HAP-1 (cell line): Measurements from ENCODE around the gene PFAS.

Source experiments
- DNase-seq, 2 experiments: peaks; one replicate each; pipeline ENCODE4 v3.0.0-alpha.2; 2016 to 2020; ENCODE audit warnings: low spot score in 2 of 2
- H3K27me3 ChIP-seq: fragments of 250-450 bp; sonication (Bioruptor Pico); 2 replicates; pipeline ENCODE4 v1.5.1; 2020; ENCODE audit warnings: low read depth, mild to moderate bottlenecking, moderate library complexity
- H3K36me3 ChIP-seq: fragments of 250-450 bp; sonication (Bioruptor Pico); replicated peaks from 2 replicates; pipeline ENCODE4 v1.5.1; 2020; ENCODE audit warnings: mild to moderate bottlenecking
- H3K4me1 ChIP-seq: fragments of 250-450 bp; sonication (Bioruptor Pico); 2 replicates; pipeline ENCODE4 v1.5.1; 2020; ENCODE audit warnings: mild to moderate bottlenecking
- H3K4me3 ChIP-seq: fragments of 250-450 bp; sonication (Bioruptor Pico); 2 replicates; pipeline ENCODE4 v1.5.1; 2020; ENCODE audit warnings: mild to moderate bottlenecking, moderate library complexity
- H3K9me3 ChIP-seq: fragments of 250-450 bp; sonication (Bioruptor Pico); 2 replicates; pipeline ENCODE4 v1.5.1; 2020; ENCODE audit warnings: mild to moderate bottlenecking, moderate library complexity
- in situ Hi-C: fragments of 300-500 bp; cut with MboI; formaldehyde crosslinking; loops from 3 replicates; pipeline ENCODE4 v1.14.3; 2020; ENCODE audit warnings: low sequenced_read_pairs, inconsistent platforms, mixed read lengths

Gene PFAS

GRCh38 chr17:8222630-8223355 is 26.3 kb upstream of the PFAS start:
- in situ Hi-C loops, result loop anchor here (5.0 kb wide), 2 partner anchors 35 to 100 kb away; partner anchors contain the start of gene HES7
- DNase-seq, result peak; percentile 90 to 96
- H3K36me3 ChIP-seq, result peaks cover 9% of the 10 kb centered on the region
- H3K4me3 ChIP-seq, result peak overlapping the region; percentile 63
- no peaks in the 10 kb centered on the region for H3K9me3 ChIP-seq
- H3K27me3 ChIP-seq, result no peaks in the 10 kb centered on the region
- H3K4me1 ChIP-seq, result peaks cover 25% of the 10 kb centered on the region

GRCh38 chr17:8223356-8224126 is 25.5 kb upstream of the PFAS start:
- DNase-seq, result peak; percentile 58 to 81
- peak overlapping the region; percentile 63 for H3K4me3 ChIP-seq
- peaks cover 16% of the 10 kb centered on the region for H3K36me3 ChIP-seq

GRCh38 chr17:8224891-8225812 is 23.9 kb upstream of the PFAS start:
- in situ Hi-C loops, result loop anchor here (5.0 kb wide), 2 partner anchors 38 to 103 kb away; partner anchors contain the start of gene HES7
- Histone ChIP-seq H3K27me3 (no peaks in the 10 kb centered on the region), H3K9me3 (no peaks in the 10 kb centered on the region), H3K4me3 (no peak overlapping the region), H3K36me3 (peaks cover 31% of the 10 kb centered on the region), H3K4me1 (peaks cover 16% of the 10 kb centered on the region)
- DNase-seq, result no peak

More at GRCh38 chr17:8223356-8224126, 25.5 kb upstream of the PFAS start:
- in situ Hi-C loops, result loop anchor here (5.0 kb wide), 2 partner anchors 36 to 101 kb away; partner anchors contain the start of gene HES7
- Histone ChIP-seq H3K9me3 (no peaks in the 10 kb centered on the region), H3K4me1 (peaks cover 17% of the 10 kb centered on the region), H3K27me3 (no peaks in the 10 kb centered on the region)

GRCh38 chr17:8225813-8226535 is 23.1 kb upstream of the PFAS start:
- in situ Hi-C loops, result no loop called here
- no peaks in the 10 kb centered on the region for H3K27me3 ChIP-seq
- H3K36me3 ChIP-seq, result peaks cover 39% of the 10 kb centered on the region
- H3K9me3 ChIP-seq, result no peaks in the 10 kb centered on the region
- DNase-seq, result peak; percentile 81 to 90
- peaks cover 16% of the 10 kb centered on the region for H3K4me1 ChIP-seq
- H3K4me3 ChIP-seq, result peak overlapping the region; percentile 37

GRCh38 chr17:8226536-8227237 is 22.4 kb upstream of the PFAS start:
- H3K4me1 ChIP-seq, result peaks cover 16% of the 10 kb centered on the region
- H3K27me3 ChIP-seq, result no peaks in the 10 kb centered on the region
- in situ Hi-C loops, result no loop called here
- H3K36me3 ChIP-seq, result peaks cover 46% of the 10 kb centered on the region
- no peaks in the 10 kb centered on the region for H3K9me3 ChIP-seq
- H3K4me3 ChIP-seq, result peak overlapping the region; percentile 37
- DNase-seq, result peak; percentile 85 to 88

GRCh38 chr17:8227238-8227581 is 21.9 kb upstream of the PFAS start:
- Histone ChIP-seq H3K27me3 (no peaks in the 10 kb centered on the region), H3K4me1 (peaks cover 16% of the 10 kb centered on the region), H3K36me3 (peaks cover 52% of the 10 kb centered on the region), H3K4me3 (peak overlapping the region; percentile 37), H3K9me3 (no peaks in the 10 kb centered on the region)
- DNase-seq, result no peak
- in situ Hi-C loops, result no loop called here

GRCh38 chr17:8231701-8232100 is 17.4 kb upstream of the PFAS start:
- in situ Hi-C loops, result no loop called here
- Histone ChIP-seq H3K9me3 (no peaks in the 10 kb centered on the region), H3K4me1 (peaks cover 6% of the 10 kb centered on the region; the same call in 1 of the 2 replicates), H3K36me3 (peaks cover 95% of the 10 kb centered on the region), H3K4me3 (no peak overlapping the region), H3K27me3 (no peaks in the 10 kb centered on the region)
- no peak for DNase-seq

GRCh38 chr17:8234361-8235270 is 14.5 kb upstream of the PFAS start:
- DNase-seq, result no peak
- Histone ChIP-seq H3K4me3 (no peak overlapping the region), H3K4me1 (no peaks in the 10 kb centered on the region), H3K27me3 (no peaks in the 10 kb centered on the region), H3K9me3 (no peaks in the 10 kb centered on the region), H3K36me3 (peaks cover 85% of the 10 kb centered on the region)
- in situ Hi-C loops, result no loop called here

- Histone ChIP-seq H3K36me3 (peaks cover 77% of the 10 kb centered on the region), H3K9me3 (no peaks in the 10 kb centered on the region), H3K4me1 (no peaks in the 10 kb centered on the region), H3K4me3 (no peak overlapping the region), H3K27me3 (no peaks in the 10 kb centered on the region)
- in situ Hi-C loops, result no loop called here
- DNase-seq, result no peak
Observed at GRCh38 chr17:8235676-8236075, 13.4 kb upstream of the PFAS start.

- in situ Hi-C loops, result no loop called here
- Histone ChIP-seq H3K27me3 (no peaks in the 10 kb centered on the region), H3K4me1 (no peaks in the 10 kb centered on the region), H3K4me3 (no peak overlapping the region), H3K36me3 (peaks cover 67% of the 10 kb centered on the region), H3K9me3 (no peaks in the 10 kb centered on the region)
- no peak for DNase-seq
Observed at GRCh38 chr17:8237175-8237574, 11.9 kb upstream of the PFAS start.

GRCh38 chr17:8237886-8238285 is 11.2 kb upstream of the PFAS start:
- no peak overlapping the region for H3K4me3 ChIP-seq
- H3K36me3 ChIP-seq, result peaks cover 60% of the 10 kb centered on the region
- in situ Hi-C loops, result no loop called here
- H3K27me3 ChIP-seq, result no peaks in the 10 kb centered on the region
- H3K4me1 ChIP-seq, result no peaks in the 10 kb centered on the region
- no peak for DNase-seq
- no peaks in the 10 kb centered on the region for H3K9me3 ChIP-seq

- H3K4me3 ChIP-seq, result no peak overlapping the region
- no peaks in the 10 kb centered on the region for H3K4me1 ChIP-seq
- H3K27me3 ChIP-seq, result no peaks in the 10 kb centered on the region
- DNase-seq, result no peak
- in situ Hi-C loops, result no loop called here
- peaks cover 18% of the 10 kb centered on the region for H3K36me3 ChIP-seq
- H3K9me3 ChIP-seq, result no peaks in the 10 kb centered on the region
Observed at GRCh38 chr17:8243827-8244226, 5.3 kb upstream of the PFAS start.
